GM12873 (cell line): Measurements from ENCODE around the gene PRSS35.

ENCODE experiments used
- CTCF ChIP-seq: IDR thresholded peaks from 2 replicates; pipeline ENCODE4 v1.5.1; 2012; ENCODE audit warnings: low read depth, mild to moderate bottlenecking, moderate library complexity, low read length, control low read depth; ENCODE audit not compliant: insufficient read depth; ENCODE audit errors: missing control alignments

Gene PRSS35

GRCh38 chr6:83505356-83505755 lies 7.0 kb upstream of the PRSS35 start:
- no peak for TF ChIP-seq CTCF

DNA sequence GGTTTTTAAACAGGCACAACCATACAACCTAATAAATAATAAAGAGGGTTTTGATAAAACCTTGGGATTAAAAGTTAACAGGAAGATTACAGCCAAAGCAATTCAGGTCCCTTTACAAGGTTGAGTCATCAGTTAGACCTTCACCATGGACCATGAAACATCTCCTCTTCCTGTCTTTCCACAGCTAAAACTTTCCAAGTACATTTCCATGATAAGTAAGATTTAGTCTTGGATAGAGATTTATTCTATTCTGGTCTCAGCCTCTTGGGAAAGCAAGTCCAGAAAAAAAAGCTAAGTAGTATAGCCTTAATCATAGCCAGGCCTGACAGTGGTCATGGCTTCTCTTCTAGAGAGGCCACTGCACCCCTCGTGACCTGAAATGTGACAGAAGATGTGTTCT lies 2.9 kb upstream of the PRSS35 start:
- no peak for TF ChIP-seq CTCF

DNA sequence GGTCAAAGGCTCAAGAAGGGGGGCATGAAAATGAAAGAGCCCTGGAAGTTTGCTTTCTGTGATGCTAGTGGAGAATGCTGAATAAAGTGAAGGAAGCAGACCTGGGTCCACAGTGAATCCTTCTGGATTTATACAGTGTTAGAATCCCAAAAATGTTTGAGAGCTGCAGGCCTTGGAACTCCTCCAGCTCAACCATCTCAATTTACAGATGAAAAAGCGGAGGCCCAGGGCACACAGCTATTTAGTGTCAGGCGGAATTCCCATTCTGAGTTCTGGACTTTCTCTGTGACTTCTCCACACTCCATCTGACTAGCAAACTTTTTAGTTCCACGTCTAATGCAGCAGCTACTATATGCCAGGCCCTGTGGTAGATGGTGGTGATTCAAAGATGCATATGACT lies 1.5 kb upstream of the PRSS35 start:
- TF ChIP-seq CTCF, result no peak

DNA sequence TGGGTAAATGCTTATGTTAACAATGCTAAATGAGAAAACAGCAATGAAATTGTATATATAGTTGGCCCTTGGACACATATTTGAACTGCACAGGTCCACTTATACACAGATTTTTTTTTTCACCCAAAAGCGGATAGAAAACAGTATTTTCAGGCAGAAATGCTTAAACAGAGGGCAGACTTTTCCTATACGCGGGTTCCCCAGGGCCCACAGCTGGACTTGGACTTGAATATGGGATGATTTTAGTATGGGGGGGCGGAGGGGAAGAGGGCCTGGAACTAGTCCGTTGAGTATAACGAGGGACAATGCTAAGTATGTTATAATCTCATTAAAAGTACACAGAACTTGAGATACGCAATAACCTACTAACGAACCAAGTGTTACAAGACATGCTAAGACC lies 1.1 kb upstream of the PRSS35 start:
- no peak for TF ChIP-seq CTCF

DNA sequence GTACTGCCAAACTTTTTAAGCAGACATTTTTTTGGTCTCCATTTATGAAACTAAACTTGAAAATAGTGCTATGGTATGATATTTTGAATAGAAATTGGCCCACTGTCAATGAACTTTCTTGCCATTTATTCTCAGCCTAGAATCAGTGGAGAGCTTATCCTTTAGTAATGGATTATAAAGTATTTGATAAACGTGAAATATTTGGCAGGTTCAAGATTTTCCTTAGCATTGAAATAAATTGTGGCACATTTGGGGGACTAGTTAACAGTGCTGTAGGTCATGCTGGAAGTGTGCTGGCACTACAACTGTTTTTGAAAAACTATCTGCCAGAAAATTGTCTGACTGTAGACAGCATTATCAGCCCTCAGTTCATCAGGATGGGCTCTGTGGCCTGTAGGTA lies 2.1 kb downstream of the PRSS35 start:
- TF ChIP-seq CTCF, result no peak

DNA sequence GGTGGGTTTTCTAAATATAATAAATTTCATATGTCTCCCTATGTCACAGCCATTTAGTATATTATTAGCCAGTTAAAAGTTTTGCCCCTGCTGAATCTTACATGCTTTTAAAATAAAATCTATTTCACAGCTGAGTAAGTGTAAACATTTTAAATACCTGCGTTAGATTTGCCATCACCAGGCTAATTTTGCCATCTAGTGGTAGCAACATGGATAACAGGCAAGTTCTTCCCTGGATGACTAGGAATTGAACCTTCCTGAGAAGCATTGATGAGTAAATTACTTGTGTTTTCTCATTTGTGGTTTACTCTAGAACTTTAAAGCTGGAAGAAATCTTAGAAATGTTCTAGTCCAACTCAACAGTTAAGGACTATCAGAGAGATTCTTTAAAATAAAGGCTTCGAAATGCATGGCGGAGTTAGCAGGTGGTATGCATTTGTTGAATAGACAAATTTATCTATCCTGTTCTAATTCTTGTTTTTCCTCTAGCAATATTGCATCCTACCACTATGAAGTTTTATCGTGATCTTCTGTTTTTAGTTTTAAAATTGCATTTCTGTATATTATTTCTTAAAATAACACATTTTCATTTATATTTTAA lies 2.6 kb downstream of the PRSS35 start:
- peak; percentile 77 for TF ChIP-seq CTCF

DNA sequence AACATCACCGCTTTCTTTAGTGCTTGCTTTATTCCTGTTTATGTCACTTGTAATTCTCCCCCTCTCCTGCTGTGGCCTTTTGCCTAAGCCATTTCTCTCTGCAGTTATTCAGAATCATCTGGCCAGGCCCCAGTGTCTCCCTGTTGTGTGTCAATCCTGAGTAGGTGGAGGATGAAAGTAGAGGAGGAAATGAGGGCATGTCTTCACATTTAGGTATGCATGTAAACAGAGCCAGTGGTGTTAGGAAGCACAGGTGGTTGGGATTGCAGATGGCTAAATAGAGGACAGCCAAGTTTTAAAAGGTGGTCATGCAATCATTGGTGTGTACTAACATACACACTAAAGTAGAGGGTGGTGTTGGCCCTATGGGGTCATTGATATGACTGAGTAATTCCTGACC lies 5.2 kb downstream of the PRSS35 start:
- no peak for TF ChIP-seq CTCF
